Measurements from ENCODE around the gene RSPH1. TPM values are rescaled to one million over a fixed set of nuclear protein-coding genes. Genes with fewer than 3 reads are reported as not detected.

The RSPH1 gene
- polyA plus RNA-seq, 3 donors, result 12.4 to 16.0 (median 14.2) TPM

GRCh38 chr21:42520628-42521253 is 24.7 kb upstream of the RSPH1 start:
- no peak for DNase-seq (ENCODE audit: extremely low read depth in 1 of 11, low read depth in 9 of 11, low spot score in 4 of 11)

GRCh38 chr21:42518626-42519025 is 22.6 kb upstream of the RSPH1 start:
- no peak for DNase-seq (ENCODE audit: extremely low read depth in 1 of 11, low read depth in 9 of 11, low spot score in 4 of 11)

GRCh38 chr21:42518215-42518614 is 22.2 kb upstream of the RSPH1 start:
- DNase-seq (ENCODE audit: extremely low read depth in 1 of 11, low read depth in 9 of 11, low spot score in 4 of 11), result no peak

- DNase-seq (ENCODE audit: extremely low read depth in 1 of 11, low read depth in 9 of 11, low spot score in 4 of 11), result no peak
These were observed 19.9 kb upstream of the RSPH1 start for GRCh38 chr21:42515708-42516502.

- no peak for DNase-seq (ENCODE audit: extremely low read depth in 1 of 11, low read depth in 9 of 11, low spot score in 4 of 11)
These were observed 18.8 kb upstream of the RSPH1 start for GRCh38 chr21:42514883-42515228.

GRCh38 chr21:42513985-42514882 is 18.2 kb upstream of the RSPH1 start:
- no peak for DNase-seq (ENCODE audit: extremely low read depth in 1 of 11, low read depth in 9 of 11, low spot score in 4 of 11)

GRCh38 chr21:42513151-42513984 is 17.3 kb upstream of the RSPH1 start, which contains the start of gene SLC37A1:
SLC37A1 (plus strand) TSS chr21:42513852; CDS start chr21:42518455, 4,603 bp downstream.
- no peak for DNase-seq (ENCODE audit: extremely low read depth in 1 of 11, low read depth in 9 of 11, low spot score in 4 of 11)

GRCh38 chr21:42512346-42513034 is 16.5 kb upstream of the RSPH1 start:
- no peak for DNase-seq (ENCODE audit: extremely low read depth in 1 of 11, low read depth in 9 of 11, low spot score in 4 of 11)

- no peak for DNase-seq (ENCODE audit: extremely low read depth in 1 of 11, low read depth in 9 of 11, low spot score in 4 of 11)
These were observed 13.2 kb upstream of the RSPH1 start for GRCh38 chr21:42509244-42509643.

- DNase-seq (ENCODE audit: extremely low read depth in 1 of 11, low read depth in 9 of 11, low spot score in 4 of 11), result no peak
These were observed 12.3 kb upstream of the RSPH1 start for GRCh38 chr21:42508371-42508770.

GRCh38 chr21:42507418-42507817 is 11.4 kb upstream of the RSPH1 start:
- DNase-seq (ENCODE audit: extremely low read depth in 1 of 11, low read depth in 9 of 11, low spot score in 4 of 11), result no peak

- DNase-seq (ENCODE audit: extremely low read depth in 1 of 11, low read depth in 9 of 11, low spot score in 4 of 11), result no peak
These were observed 9.2 kb upstream of the RSPH1 start for GRCh38 chr21:42505090-42505726.

- DNase-seq (ENCODE audit: extremely low read depth in 1 of 11, low read depth in 9 of 11, low spot score in 4 of 11), result no peak
These were observed 7.7 kb upstream of the RSPH1 start for GRCh38 chr21:42503711-42504110.

- no peak for DNase-seq (ENCODE audit: extremely low read depth in 1 of 11, low read depth in 9 of 11, low spot score in 4 of 11)
These were observed 4.7 kb upstream of the RSPH1 start for GRCh38 chr21:42500736-42501135.

- no peak for DNase-seq (ENCODE audit: extremely low read depth in 1 of 11, low read depth in 9 of 11, low spot score in 4 of 11)
These were observed 4.2 kb upstream of the RSPH1 start for GRCh38 chr21:42500225-42500624.

- DNase-seq (ENCODE audit: extremely low read depth in 1 of 11, low read depth in 9 of 11, low spot score in 4 of 11), result no peak
These were observed 3.6 kb upstream of the RSPH1 start for GRCh38 chr21:42499444-42500112.

GRCh38 chr21:42498012-42498411 is 2.0 kb upstream of the RSPH1 start:
- DNase-seq (ENCODE audit: extremely low read depth in 1 of 11, low read depth in 9 of 11, low spot score in 4 of 11), result no peak
